ENCODE results near the gene APOL6.
A peak's percentile ranks its signal among the peaks of the same experiment; 100 is the strongest.

Gene APOL6, protein sequence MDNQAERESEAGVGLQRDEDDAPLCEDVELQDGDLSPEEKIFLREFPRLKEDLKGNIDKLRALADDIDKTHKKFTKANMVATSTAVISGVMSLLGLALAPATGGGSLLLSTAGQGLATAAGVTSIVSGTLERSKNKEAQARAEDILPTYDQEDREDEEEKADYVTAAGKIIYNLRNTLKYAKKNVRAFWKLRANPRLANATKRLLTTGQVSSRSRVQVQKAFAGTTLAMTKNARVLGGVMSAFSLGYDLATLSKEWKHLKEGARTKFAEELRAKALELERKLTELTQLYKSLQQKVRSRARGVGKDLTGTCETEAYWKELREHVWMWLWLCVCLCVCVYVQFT

DNA sequence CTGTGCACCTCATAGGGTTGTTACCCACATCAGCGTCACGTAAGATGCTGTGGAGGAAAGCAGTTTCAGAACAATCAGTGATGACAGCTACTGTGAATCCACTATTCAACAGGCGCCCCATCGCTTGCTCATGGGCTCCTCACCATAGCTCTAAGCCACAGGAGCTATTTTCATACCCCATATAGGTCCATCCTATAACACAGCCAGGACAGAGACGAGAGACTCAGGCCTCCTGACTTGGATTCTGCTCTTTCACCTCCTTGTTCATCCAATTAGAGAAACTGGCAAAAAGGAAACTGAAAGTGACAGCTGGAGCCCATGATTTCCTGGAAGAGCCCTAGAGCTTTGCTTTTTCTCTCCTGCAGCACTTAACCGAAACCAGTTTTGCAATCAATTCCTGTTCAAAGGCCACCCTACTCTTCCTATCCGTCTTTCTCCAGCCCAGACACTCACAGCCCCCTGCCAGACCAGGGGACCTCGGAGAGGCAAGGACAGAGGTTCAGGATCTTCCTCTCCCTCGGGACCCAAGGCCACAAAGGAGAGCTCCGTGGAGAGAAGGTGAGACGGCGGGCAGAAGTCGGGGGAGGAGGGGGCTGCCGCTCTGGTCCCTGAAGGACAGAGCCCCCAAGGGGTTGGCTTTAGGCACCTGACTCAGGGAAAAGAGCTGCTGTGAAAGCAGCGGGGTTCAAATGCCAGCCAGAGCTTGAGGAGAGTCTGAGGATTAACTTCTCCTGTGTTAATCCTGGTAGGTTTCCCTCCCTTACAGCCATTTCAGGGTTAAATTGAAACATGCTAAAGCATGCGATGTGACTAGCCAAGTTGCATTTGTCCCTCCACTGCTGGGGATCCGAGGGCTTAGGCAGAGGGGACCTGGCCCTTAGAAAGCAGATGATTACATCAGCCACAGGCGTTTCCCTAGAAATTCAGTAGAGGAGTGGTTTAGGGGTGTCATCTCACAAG lies at the start of gene APOL6:
APOL6 (plus strand) TSS at position 381 of the 960 bp plus-strand sequence. CDS start 7,980 bp downstream, outside the sequence.
- peak; percentile 75 for DNase-seq (ENCODE audit: low read depth)
- peak within 1 kb of the TSS; percentile 80 for H3K4me3 ChIP-seq (ENCODE audit: low read length)
- TF ChIP-seq, protein P1, sequence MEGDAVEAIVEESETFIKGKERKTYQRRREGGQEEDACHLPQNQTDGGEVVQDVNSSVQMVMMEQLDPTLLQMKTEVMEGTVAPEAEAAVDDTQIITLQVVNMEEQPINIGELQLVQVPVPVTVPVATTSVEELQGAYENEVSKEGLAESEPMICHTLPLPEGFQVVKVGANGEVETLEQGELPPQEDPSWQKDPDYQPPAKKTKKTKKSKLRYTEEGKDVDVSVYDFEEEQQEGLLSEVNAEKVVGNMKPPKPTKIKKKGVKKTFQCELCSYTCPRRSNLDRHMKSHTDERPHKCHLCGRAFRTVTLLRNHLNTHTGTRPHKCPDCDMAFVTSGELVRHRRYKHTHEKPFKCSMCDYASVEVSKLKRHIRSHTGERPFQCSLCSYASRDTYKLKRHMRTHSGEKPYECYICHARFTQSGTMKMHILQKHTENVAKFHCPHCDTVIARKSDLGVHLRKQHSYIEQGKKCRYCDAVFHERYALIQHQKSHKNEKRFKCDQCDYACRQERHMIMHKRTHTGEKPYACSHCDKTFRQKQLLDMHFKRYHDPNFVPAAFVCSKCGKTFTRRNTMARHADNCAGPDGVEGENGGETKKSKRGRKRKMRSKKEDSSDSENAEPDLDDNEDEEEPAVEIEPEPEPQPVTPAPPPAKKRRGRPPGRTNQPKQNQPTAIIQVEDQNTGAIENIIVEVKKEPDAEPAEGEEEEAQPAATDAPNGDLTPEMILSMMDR (conservative IDR thresholded peaks at IDR 0.05; ENCODE audit: low read length) = no peak

DNA sequence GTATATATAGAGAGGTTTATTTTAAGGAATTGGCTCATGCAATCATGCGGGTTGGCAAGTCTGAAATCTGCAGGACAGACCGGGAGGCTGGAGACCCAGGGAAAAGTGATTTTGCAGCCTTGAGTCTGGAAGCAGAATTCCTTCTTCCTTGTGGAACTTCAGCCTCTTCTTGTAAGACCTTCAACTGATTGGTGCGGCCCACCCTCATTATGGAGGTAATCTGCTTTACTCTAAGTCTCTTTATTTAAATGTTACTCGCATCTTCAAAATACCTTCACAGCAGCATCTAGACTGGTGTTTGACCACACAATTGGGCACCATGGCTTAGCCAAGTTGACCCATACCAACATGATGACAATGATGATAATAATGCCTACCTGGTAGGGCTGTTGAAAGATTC lies 48.9 kb upstream of the APOL6 start:
- no peak overlapping the region for H3K4me3 ChIP-seq (ENCODE audit: low read length)
- no peak for DNase-seq (ENCODE audit: low read depth)
- TF ChIP-seq, protein P1 (conservative IDR thresholded peaks at IDR 0.05; ENCODE audit: low read length) = no peak

DNA sequence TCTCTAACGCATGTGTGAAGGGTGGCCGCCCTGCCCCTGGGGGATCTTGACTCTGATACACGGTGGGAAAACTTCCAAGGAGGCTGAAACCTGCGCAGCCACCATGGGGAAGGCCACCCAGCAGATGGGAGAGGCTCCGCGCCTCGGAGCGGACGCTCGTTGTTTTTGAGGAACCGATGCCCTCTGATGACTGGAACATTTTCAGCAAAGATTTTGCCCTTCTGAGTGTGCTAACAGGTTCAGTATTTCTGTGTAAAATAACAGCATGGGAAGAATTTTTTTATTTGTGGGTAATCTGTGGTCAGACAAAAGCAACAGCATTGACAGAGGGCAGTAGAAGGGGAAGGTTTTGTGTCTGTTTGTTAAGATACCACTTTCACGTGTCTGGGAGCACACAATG lies 47.8 kb upstream of the APOL6 start:
- TF ChIP-seq, protein P1 (conservative IDR thresholded peaks at IDR 0.05; ENCODE audit: low read length) = no peak
- no peak for DNase-seq (ENCODE audit: low read depth)
- H3K4me3 ChIP-seq (ENCODE audit: low read length) = no peak overlapping the region

DNA sequence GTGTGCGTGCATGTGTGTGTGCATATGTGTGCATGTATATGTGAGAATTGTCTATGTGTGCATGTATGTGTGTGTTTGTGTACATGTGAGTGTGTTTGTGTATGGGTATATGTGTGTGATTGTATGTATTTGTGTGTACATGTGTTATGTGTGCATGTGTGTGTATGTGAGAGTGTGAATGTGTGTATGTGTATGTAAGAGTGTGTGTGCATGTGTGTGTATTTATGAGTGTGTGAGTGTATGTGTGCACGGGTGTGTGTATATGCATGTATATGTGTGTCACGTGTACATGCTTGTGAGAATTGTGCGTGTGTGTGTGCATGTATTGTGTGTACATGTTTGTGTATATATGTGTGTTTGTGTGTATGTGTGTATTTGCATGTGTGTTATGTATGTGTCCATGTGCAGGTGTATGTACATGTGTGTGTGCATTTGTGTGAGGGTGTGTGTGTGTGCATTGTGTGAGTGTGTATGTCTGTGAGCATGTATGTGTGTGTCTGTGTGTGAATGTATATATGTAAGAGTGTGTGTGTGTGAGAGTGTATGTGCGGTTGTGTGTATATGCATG lies 47.1 kb upstream of the APOL6 start:
- no peak overlapping the region for H3K4me3 ChIP-seq (ENCODE audit: low read length)
- no peak for DNase-seq (ENCODE audit: low read depth)
- TF ChIP-seq, protein P1 (conservative IDR thresholded peaks at IDR 0.05; ENCODE audit: low read length) = no peak

DNA sequence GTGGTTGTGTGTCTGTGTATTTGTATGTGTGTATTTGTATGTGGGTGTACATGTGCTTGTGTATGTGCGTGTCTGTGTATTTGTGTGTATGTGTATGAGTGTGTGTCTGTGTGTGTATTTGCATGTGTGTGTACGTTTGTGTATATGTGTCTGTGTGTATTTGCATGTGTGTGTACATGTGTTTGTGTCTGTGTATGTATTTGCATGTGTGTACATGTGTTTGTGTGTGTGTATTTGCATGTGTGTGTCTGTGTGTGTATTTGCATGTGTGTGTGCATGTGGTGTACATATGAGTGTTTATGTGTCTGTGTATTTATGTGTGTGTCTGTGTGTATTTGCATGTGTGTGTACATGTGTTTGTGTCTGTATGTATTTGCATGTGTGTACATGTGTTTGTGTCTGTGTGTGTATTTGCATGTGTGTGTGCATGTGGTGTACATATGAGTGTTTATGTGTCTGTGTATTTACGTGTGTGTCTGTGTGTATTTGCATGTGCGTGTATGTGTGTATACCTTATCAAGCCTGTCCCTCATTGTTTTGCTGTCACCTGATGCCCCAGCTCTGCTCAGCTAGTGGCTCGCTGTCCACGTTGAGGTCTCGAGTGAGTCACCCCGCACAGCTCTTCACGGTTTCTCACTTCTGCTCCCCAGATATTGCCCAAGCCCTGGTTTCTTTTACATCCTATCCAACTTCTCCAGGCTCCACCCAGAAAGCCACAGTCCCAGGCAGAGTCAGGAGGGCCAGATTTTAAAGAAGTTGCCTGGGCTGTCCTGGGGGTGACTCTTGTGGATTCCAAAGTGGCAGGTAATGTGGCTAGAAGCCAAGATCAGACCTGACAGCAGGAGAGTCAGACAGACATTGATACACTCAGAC lies 46.3 kb upstream of the APOL6 start:
- TF ChIP-seq, protein P1 (conservative IDR thresholded peaks at IDR 0.05; ENCODE audit: low read length) = no peak
- no peak overlapping the region for H3K4me3 ChIP-seq (ENCODE audit: low read length)
- peak; percentile 78 for DNase-seq (ENCODE audit: low read depth)

DNA sequence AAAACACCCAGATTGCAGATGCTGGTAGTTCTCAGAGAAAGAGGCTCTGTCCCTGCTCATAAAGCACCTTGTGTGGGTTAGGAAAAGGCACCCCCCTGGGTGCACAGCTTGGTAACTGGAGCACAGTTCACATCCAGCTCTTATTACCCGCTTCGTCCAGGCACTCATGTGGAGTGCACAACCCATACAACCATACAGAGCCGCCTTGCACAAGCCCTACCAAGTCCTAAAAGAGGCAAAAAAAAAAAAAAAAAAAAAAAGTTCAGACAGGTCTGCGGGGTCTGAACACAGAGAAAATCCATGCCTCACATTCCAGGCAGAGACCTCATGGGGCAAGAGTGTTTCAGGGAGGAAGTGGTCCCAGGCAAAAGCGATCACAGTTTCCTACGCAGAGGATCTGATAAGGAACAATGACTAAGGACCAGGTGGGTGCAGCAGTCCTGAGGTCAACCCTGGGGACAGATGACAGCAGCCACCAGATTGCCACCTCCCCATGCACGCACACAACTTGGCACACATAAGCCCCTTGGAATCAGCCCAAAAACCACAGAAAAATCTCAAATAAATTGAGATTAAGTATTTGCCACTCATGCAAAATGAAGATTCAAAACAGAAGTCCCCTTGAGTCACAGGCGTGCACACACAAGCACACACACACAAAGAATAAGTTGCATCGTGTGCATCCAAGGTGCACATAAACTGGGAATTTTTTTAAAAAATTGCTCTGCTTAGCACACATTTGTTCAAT lies 43.5 kb upstream of the APOL6 start:
- DNase-seq (ENCODE audit: low read depth) = peak; percentile 9
- no peak overlapping the region for H3K4me3 ChIP-seq (ENCODE audit: low read length)
- TF ChIP-seq, protein P1 (conservative IDR thresholded peaks at IDR 0.05; ENCODE audit: low read length) = no peak

Measured in AG10803 (cell line).